Ishikawa (cell line): ENCODE measurements around the gene KLK10.

Source experiments
- CEBPB ChIP-seq: IDR thresholded peaks from 2 replicates; pipeline ENCODE4 v1.6.1; 2012
- CREB1 ChIP-seq: IDR thresholded peaks from 2 replicates; pipeline ENCODE4 v1.6.1; 2012; ENCODE audit warnings: low read depth
- EGR1 ChIP-seq: IDR thresholded peaks from 2 replicates; pipeline ENCODE4 v1.6.1; 2012
- EP300 ChIP-seq: IDR thresholded peaks from 2 replicates; pipeline ENCODE4 v1.6.1; 2012; ENCODE audit warnings: borderline replicate concordance
- FOXM1 ChIP-seq: IDR thresholded peaks from 2 replicates; pipeline ENCODE4 v1.6.1; 2012; ENCODE audit warnings: low read depth, borderline replicate concordance
- MAX ChIP-seq: IDR thresholded peaks from 2 replicates; pipeline ENCODE4 v1.6.1; 2012
- NFIC ChIP-seq: IDR thresholded peaks from 2 replicates; pipeline ENCODE4 v1.6.1; 2012
- RAD21 ChIP-seq: IDR thresholded peaks from 2 replicates; pipeline ENCODE4 v1.6.1; 2012; ENCODE audit warnings: low read depth
- REST ChIP-seq: IDR thresholded peaks from 2 replicates; pipeline ENCODE4 v1.6.1; 2012; ENCODE audit warnings: low read depth, mild to moderate bottlenecking
- TAF1 ChIP-seq: IDR thresholded peaks from 2 replicates; pipeline ENCODE4 v1.6.1; 2012; ENCODE audit warnings: low read depth, mild to moderate bottlenecking
- TCF12 ChIP-seq: IDR thresholded peaks from 2 replicates; pipeline ENCODE4 v1.6.1; 2012; ENCODE audit warnings: low read depth
- TEAD4 ChIP-seq: IDR thresholded peaks from 2 replicates; pipeline ENCODE4 v1.6.1; 2012
- USF1 ChIP-seq: IDR thresholded peaks from 2 replicates; pipeline ENCODE4 v1.6.1; 2012
- YY1 ChIP-seq: IDR thresholded peaks from 2 replicates; pipeline ENCODE4 v1.6.1; 2012; ENCODE audit warnings: low read depth
- ZBTB7A ChIP-seq: IDR thresholded peaks from 2 replicates; pipeline ENCODE4 v1.6.1; 2012; ENCODE audit warnings: low read depth

KLK10 gene

GRCh38 chr19:51003316-51003715 is 16.2 kb downstream of the KLK10 start:
- TF ChIP-seq ZBTB7A (no peak), EP300 (no peak), NFIC (no peak), MAX (no peak), TEAD4 (no peak), YY1 (no peak), EGR1 (no peak), TAF1 (no peak), CEBPB (no peak), FOXM1 (no peak), CREB1 (no peak), USF1 (no peak), RAD21 (no peak), REST (no peak), TCF12 (no peak)

GRCh38 chr19:51002542-51003311 is 16.8 kb downstream of the KLK10 start:
- TF ChIP-seq CREB1 (0 out of 2 replicates have a peak, but pooled peaks have one; percentile 41), RAD21 (no peak)

- TF ChIP-seq RAD21, result no peak
- TF ChIP-seq CREB1, result no peak
- TF ChIP-seq ZBTB7A, result no peak
- TF ChIP-seq MAX, result no peak
- no peak for TF ChIP-seq TAF1
- no peak for TF ChIP-seq USF1
- no peak for TF ChIP-seq REST
- no peak for TF ChIP-seq EGR1
- TF ChIP-seq NFIC, result no peak
- TF ChIP-seq YY1, result no peak
- no peak for TF ChIP-seq CEBPB
- no peak for TF ChIP-seq EP300
Measured at GRCh38 chr19:51002089-51002532, 17.4 kb downstream of the KLK10 start.

- TF ChIP-seq CEBPB (no peak), ZBTB7A (no peak), TCF12 (no peak), MAX (no peak), USF1 (no peak), EGR1 (no peak)
Measured at GRCh38 chr19:51001515-51001914, 18.0 kb downstream of the KLK10 start, which contains the start of gene KLK8. Gene KLK8, minus strand, starts transcription at chr19:51001604. Its CDS starts 437 bp downstream, at chr19:51001167.

- TF ChIP-seq FOXM1, result no peak
- TF ChIP-seq RAD21, result no peak
- TF ChIP-seq REST, result no peak
- TF ChIP-seq TAF1, result no peak
- no peak for TF ChIP-seq TCF12
- TF ChIP-seq CREB1, result no peak
- no peak for TF ChIP-seq CEBPB
Measured at GRCh38 chr19:51000981-51001380, 18.5 kb downstream of the KLK10 start.
